Nephron progenitor cell (in vitro differentiated cells): ENCODE measurements around the gene SLC34A3.

Source experiments
- DNase-seq: peaks from one replicate; pipeline ENCODE4 v3.0.0; 2021
- H3K27ac Mint-ChIP-seq: 2 replicates; pipeline ENCODE4 v1.8.0; 2021; ENCODE audit warnings: mild to moderate bottlenecking, moderate library complexity, mixed read lengths
- H3K27me3 Mint-ChIP-seq: 2 replicates; pipeline ENCODE4 v1.8.0; 2021; ENCODE audit warnings: mild to moderate bottlenecking, low read depth, mixed read lengths; ENCODE audit not compliant: poor library complexity
- H3K36me3 Mint-ChIP-seq: 2 replicates; pipeline ENCODE4 v1.8.0; 2021; ENCODE audit warnings: low read depth, mixed read lengths
- H3K4me1 Mint-ChIP-seq: 2 replicates; pipeline ENCODE4 v1.8.0; 2021; ENCODE audit warnings: mixed read lengths
- H3K4me3 Mint-ChIP-seq: 2 replicates; pipeline ENCODE4 v1.8.0; 2021; ENCODE audit warnings: mild to moderate bottlenecking, moderate library complexity, mixed read lengths
- H3K9me3 Mint-ChIP-seq: 2 replicates; pipeline ENCODE4 v1.8.0; 2021; ENCODE audit warnings: mild to moderate bottlenecking, moderate library complexity, mixed read lengths
- CTCF ChIP-seq: fragments of 200-600 bp; sonication (generic); IDR thresholded peaks from 2 replicates; pipeline ENCODE4 v1.5.0; 2021; ENCODE audit warnings: antibody characterized with exemption

SLC34A3 gene

GRCh38 chr9:137189297-137190295 lies 41.1 kb upstream of the SLC34A3 start:
- peaks cover 33% of the 10 kb centered on the region for H3K4me1 Mint-ChIP-seq
- H3K36me3 Mint-ChIP-seq, result peaks cover 4% of the 10 kb centered on the region
- no peak for TF ChIP-seq CTCF
- H3K9me3 Mint-ChIP-seq, result no peaks in the 10 kb centered on the region
- no peak for DNase-seq
- H3K4me3 Mint-ChIP-seq, result peak overlapping the region; percentile 96
- no peaks in the 10 kb centered on the region for H3K27me3 Mint-ChIP-seq
- peak overlapping the region; percentile 99 for H3K27ac Mint-ChIP-seq

GRCh38 chr9:137190315-137190856 lies 40.3 kb upstream of the SLC34A3 start:
- Mint-ChIP-seq H3K27ac (no peak overlapping the region), H3K36me3 (peaks cover 4% of the 10 kb centered on the region), H3K27me3 (no peaks in the 10 kb centered on the region), H3K4me3 (peak overlapping the region; percentile 79), H3K9me3 (no peaks in the 10 kb centered on the region), H3K4me1 (peaks cover 33% of the 10 kb centered on the region)
- TF ChIP-seq CTCF, result no peak
- no peak for DNase-seq

- Mint-ChIP-seq H3K4me3 (no peak overlapping the region), H3K4me1 (peaks cover 33% of the 10 kb centered on the region), H3K36me3 (peaks cover 4% of the 10 kb centered on the region), H3K9me3 (no peaks in the 10 kb centered on the region), H3K27ac (no peak overlapping the region), H3K27me3 (no peaks in the 10 kb centered on the region)
- DNase-seq, result no peak
- no peak for TF ChIP-seq CTCF
Measured at GRCh38 chr9:137191245-137191644, 39.5 kb upstream of the SLC34A3 start.

- TF ChIP-seq CTCF, result no peak
- H3K27ac Mint-ChIP-seq, result no peak overlapping the region
- no peak for DNase-seq
- H3K4me1 Mint-ChIP-seq, result peaks cover 28% of the 10 kb centered on the region
- peaks cover 4% of the 10 kb centered on the region for H3K36me3 Mint-ChIP-seq
- no peaks in the 10 kb centered on the region for H3K27me3 Mint-ChIP-seq
- no peaks in the 10 kb centered on the region for H3K9me3 Mint-ChIP-seq
- H3K4me3 Mint-ChIP-seq, result no peak overlapping the region
Measured at GRCh38 chr9:137191691-137192447, 38.8 kb upstream of the SLC34A3 start.

DNA sequence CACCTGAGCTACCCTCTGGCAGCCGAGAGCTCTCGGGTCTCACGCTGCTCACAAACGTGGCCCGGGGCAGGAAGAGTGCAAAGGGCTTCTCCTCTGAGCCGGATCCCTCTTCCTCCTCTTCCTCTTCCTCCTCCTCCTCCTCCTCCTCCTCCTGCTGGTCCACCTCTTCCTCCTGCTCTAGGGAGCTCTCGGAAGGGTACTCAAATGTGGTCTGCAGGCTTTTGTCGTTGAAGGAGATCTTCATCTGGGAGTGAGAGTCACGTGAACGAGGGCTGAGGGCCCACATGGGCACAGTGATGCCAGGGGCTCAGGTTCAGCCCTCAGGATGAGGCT lies 38.3 kb upstream of the SLC34A3 start:
- no peak for TF ChIP-seq CTCF
- H3K4me1 Mint-ChIP-seq, result peaks cover 22% of the 10 kb centered on the region

More for the DNA sequence above, 38.3 kb upstream of the SLC34A3 start:
- Mint-ChIP-seq H3K36me3 (peaks cover 4% of the 10 kb centered on the region), H3K4me3 (no peak overlapping the region), H3K9me3 (no peaks in the 10 kb centered on the region), H3K27me3 (no peaks in the 10 kb centered on the region), H3K27ac (no peak overlapping the region)
- DNase-seq, result no peak
